ENCODE results near the gene ADGRG6.

GRCh38 chr6:142438898-142439297, 137.1 kb downstream of the ADGRG6 start:
- TF ChIP-seq CTCF (IDR thresholded peaks at IDR 0.05; ENCODE audit: low read depth, low read length, missing input control): no peak
- no peak for TF ChIP-seq MAX (IDR thresholded peaks at IDR 0.05)

Data from liver (tissue), 2 donors.